GM23338 (cell line): ENCODE data around the gene MAN1B1.
"Not testable (repeated sequence)": the region's sequence is repeated elsewhere in the genome, so short reads cannot be mapped to it uniquely, and the experiment has no call there.

ENCODE experiments used
- CTCF ChIP-seq, 2 experiments: fragments of 200-600 bp in 1 of 2; sonication (generic) in 1 of 2; conservative IDR thresholded peaks; 2 replicates each; pipeline versions ENCODE4 v1.5.1 to v1.6.1; 2016 to 2017; ENCODE audit warnings: antibody characterized with exemption in 2 of 2, low read depth in 2 of 2, mild to moderate bottlenecking in 2 of 2, moderate library complexity in 1 of 2
- EZH2 ChIP-seq: fragments of 200-600 bp; sonication (generic); IDR thresholded peaks from one replicate; pipeline ENCODE4 v1.8.0; 2017; ENCODE audit warnings: antibody characterized with exemption, mild to moderate bottlenecking, low read depth; ENCODE audit not compliant: unreplicated experiment

GRCh38 chr9:137121927-137122795, 35.4 kb downstream of the MAN1B1 start:
- TF ChIP-seq CTCF (conservative IDR thresholded peaks at IDR 0.05; ENCODE audit: low read depth in 2 of 2); EZH2: not testable (repeated sequence)
